Breast epithelium (tissue), 3 donors: ENCODE data around the gene RHBDD3.

Source experiments
- POLR2AphosphoS5 ChIP-seq, 3 donors: sonication (generic); formaldehyde crosslinking; IDR thresholded peaks; one replicate each; pipeline ENCODE4 v1.6.1; 2017; ENCODE audit warnings: antibody characterized with exemption in 3 of 3
- TF ChIP-seq, protein P1 (sequence below), 3 donors: fragments of 450-650 bp; IDR thresholded peaks; one replicate each; pipeline ENCODE4 v1.5.1; 2016 to 2017; ENCODE audit warnings: antibody characterized with exemption in 3 of 3, mild to moderate bottlenecking in 3 of 3, moderate library complexity in 3 of 3

DNA sequence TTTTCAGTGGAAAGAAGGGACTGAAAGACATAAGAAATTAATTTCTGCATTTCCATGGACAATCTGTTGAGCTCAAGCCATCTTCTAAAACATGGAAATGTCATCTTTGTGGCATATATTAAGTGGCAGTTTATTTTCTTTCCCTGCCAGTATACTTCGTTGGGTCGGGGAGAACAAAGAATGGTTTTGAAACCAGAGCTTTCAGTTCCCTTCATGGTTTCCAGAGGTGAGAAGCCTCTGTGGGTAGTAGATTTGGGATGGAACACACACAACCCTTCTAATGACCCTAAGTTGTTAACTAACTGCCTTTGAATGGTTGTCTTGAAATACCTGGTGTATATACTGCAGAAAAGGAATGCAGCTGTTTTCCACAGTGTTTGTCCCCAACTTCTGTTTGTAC, 21.1 kb upstream of the RHBDD3 start:
- TF ChIP-seq, protein P1, sequence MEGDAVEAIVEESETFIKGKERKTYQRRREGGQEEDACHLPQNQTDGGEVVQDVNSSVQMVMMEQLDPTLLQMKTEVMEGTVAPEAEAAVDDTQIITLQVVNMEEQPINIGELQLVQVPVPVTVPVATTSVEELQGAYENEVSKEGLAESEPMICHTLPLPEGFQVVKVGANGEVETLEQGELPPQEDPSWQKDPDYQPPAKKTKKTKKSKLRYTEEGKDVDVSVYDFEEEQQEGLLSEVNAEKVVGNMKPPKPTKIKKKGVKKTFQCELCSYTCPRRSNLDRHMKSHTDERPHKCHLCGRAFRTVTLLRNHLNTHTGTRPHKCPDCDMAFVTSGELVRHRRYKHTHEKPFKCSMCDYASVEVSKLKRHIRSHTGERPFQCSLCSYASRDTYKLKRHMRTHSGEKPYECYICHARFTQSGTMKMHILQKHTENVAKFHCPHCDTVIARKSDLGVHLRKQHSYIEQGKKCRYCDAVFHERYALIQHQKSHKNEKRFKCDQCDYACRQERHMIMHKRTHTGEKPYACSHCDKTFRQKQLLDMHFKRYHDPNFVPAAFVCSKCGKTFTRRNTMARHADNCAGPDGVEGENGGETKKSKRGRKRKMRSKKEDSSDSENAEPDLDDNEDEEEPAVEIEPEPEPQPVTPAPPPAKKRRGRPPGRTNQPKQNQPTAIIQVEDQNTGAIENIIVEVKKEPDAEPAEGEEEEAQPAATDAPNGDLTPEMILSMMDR (IDR thresholded peaks at IDR 0.05) = no peak
- no peak for TF ChIP-seq POLR2AphosphoS5 (IDR thresholded peaks at IDR 0.05)
